Stimulated activated CD4-positive, alpha-beta T cell treated with anti-CD3 and anti-CD28 coated beads, TNF-alpha, amount 100 ng/mL, for 4 hours (primary cell): Measurements from ENCODE around the gene MAGEB1.

ENCODE experiments used
- DNase-seq, 3 experiments: peaks; one replicate each; pipeline ENCODE4 v3.0.0-alpha.2; 2020; ENCODE audit warnings: low read depth in 3 of 3

Gene MAGEB1

DNA sequence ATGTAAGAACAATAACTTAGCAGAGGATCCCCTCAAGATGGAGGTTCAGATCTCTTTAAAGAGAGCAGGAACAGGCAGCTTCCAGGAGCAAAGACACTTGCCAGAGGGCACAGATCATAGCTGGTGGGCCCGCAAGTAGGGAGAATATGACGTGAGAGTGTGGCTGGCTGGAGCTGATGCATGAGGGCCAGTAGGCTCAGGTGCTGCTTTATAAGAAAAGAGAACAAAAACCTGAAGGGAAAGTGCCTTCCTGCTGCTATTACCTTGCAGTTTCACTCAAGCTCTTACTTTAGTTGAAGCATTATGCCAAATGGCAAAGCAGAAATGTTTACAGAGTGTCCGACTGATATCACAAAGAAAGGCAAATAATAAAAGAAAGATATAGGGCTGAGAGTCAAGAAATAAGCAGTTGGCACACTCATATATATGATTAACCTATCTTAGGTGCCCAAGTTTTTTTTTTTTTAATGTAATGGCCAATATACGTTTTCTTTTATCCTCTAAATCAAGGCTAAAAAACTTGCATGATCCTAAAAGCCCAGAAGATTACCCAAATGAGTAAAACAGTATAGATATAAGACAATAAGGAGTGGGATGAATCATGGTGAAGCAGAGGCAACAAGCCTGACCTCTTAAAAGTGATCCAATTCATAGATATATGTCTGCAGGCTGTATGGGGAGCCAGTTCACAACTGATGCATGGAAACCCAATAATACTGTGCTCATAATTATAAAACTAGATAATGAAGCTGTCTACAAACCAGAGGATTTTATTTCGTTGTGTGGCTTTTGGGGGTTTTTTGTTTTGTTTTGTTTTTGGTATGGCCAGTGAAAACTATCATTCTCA is 49.7 kb downstream of the MAGEB1 start:
- DNase-seq = no peak

DNA sequence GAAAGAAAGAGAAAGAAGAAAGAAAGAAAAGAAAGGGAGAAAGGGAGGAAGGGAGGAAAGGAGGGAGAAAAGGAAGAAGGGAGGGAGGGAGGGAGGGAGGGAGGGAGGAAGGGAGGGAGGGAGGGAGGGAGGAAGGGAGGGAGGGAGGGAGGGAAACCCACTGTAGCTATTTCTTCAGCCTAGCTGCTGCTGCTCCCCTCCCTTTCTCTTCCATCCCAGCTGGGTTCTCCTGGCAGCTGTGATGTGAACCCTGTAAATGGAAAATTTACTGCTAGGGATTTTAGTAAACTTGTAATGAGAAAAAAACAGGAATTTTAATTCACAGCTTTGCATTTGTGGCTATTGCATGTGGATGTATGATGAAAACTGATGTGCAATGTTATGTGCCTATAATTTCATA is 54.3 kb downstream of the MAGEB1 start:
- DNase-seq = no peak
